Right atrium auricular region (tissue), 2 donors: ENCODE measurements around the gene ZNF445. TPM values are rescaled to one million over a fixed set of nuclear protein-coding genes. Genes with fewer than 3 reads are reported as not detected.

Experiments used
- DNase-seq: peaks from one replicate; pipeline ENCODE4 v3.0.0-alpha.2; 2019; ENCODE audit warnings: low spot score
- H3K27ac ChIP-seq, 2 donors: fragments of 200-600 bp; sonication (generic); 1 replicate in 1 of 2; 2 replicates in 1 of 2; pipeline ENCODE4 v1.5.1; 2016 to 2019
- H3K27me3 ChIP-seq, 2 donors: fragments of 200-600 bp; sonication (generic); one replicate each; pipeline versions ENCODE4 v1.5.1 to v1.6.0; 2017 to 2019
- H3K36me3 ChIP-seq: fragments of 200-600 bp; sonication (generic); one replicate; pipeline ENCODE4 v1.5.1; 2016
- H3K4me1 ChIP-seq, 2 donors: fragments of 200-600 bp; sonication (generic); one replicate each; pipeline versions ENCODE4 v1.5.1 to v1.6.0; 2017 to 2019
- H3K4me3 ChIP-seq, 2 donors: fragments of 200-600 bp; sonication (generic); 1 replicate in 1 of 2; 2 replicates in 1 of 2; pipeline ENCODE4 v1.5.1; 2017 to 2019; ENCODE audit warnings: mild to moderate bottlenecking in 1 of 2, moderate library complexity in 1 of 2
- H3K9me3 ChIP-seq, 2 donors: fragments of 200-600 bp; sonication (generic); one replicate each; pipeline ENCODE4 v1.5.1; 2019
- CTCF ChIP-seq, 2 donors: fragments of 200-600 bp; sonication (generic); IDR thresholded peaks; one replicate each; pipeline ENCODE4 v1.5.1; 2019; ENCODE audit warnings: antibody characterized with exemption in 2 of 2
- total RNA-seq, 2 donors: library from RNA; depleted of rRNA; stranded (reverse); fragments of >200 nt; gene quantifications; one replicate each; pipeline ENCODE4 v1.1.0, GENCODE V29; 2016

Gene ZNF445
- total RNA-seq, 2 donors from 2014 or later = 5.1 to 5.9 TPM

DNA sequence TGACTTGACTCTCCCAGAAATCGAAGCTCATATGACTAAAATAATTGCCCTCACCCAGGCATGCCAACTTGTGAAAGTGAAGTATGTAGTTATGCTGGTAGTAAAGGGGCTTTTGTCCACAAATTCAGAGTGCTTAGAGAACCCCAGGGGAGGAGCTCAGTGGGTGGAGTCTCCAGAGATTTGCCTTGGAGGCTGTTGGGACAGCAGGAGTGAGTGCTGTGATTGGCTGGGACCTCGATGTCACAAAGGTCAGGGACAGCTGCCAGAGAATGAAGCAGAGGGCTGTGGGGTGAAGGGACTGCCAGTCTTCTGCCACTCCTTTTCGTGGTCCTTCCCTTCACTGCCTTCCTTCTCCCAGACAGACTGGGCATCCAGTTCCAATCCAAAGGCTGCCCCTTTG lies 49.8 kb downstream of the ZNF445 start:
- Histone ChIP-seq H3K27me3 (no peaks in the 10 kb centered on the region), H3K9me3 (no peaks in the 10 kb centered on the region), H3K4me1 (no peaks in the 10 kb centered on the region), H3K27ac (no peak overlapping the region), H3K4me3 (no peak overlapping the region), H3K36me3 (no peaks in the 10 kb centered on the region)
- TF ChIP-seq CTCF (IDR thresholded peaks at IDR 0.05) = no peak
- DNase-seq = no peak

- H3K27me3 ChIP-seq = no peaks in the 10 kb centered on the region
Observed at GRCh38 chr3:44424758-44425157, 52.7 kb downstream of the ZNF445 start.

GRCh38 chr3:44421280-44421679 lies 56.2 kb downstream of the ZNF445 start:
- Histone ChIP-seq H3K4me1 (no peaks in the 10 kb centered on the region), H3K36me3 (no peaks in the 10 kb centered on the region), H3K27ac (no peak overlapping the region), H3K9me3 (no peaks in the 10 kb centered on the region), H3K4me3 (no peak overlapping the region), H3K27me3 (no peaks in the 10 kb centered on the region)
- no peak for DNase-seq
- TF ChIP-seq CTCF (IDR thresholded peaks at IDR 0.05) = no peak

More at GRCh38 chr3:44424758-44425157, 52.7 kb downstream of the ZNF445 start:
- H3K36me3 ChIP-seq = no peaks in the 10 kb centered on the region
- no peak overlapping the region for H3K27ac ChIP-seq
- no peak for TF ChIP-seq CTCF (IDR thresholded peaks at IDR 0.05)
- no peak for DNase-seq
- H3K4me1 ChIP-seq = no peaks in the 10 kb centered on the region
- no peak overlapping the region for H3K4me3 ChIP-seq
- H3K9me3 ChIP-seq = no peaks in the 10 kb centered on the region

DNA sequence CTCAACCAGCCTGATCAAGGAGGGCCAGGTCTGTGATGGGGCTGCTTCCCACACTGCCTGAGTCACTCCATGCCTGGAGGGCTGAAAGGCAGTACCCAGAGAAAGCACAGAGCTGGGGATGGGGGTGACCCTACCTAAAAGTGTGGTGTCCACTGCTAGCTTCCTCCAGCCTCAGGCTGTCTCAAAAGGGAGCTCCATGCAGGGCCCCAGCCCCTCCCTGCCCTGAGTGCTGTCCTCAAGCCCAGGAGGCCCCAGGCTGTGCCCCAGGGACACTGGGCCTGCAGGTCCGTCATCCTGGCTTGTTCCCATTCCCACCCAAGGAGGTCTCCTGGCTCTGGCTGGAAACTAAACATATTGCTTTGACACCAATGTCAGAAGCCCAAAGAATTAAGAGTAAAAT lies 56.8 kb downstream of the ZNF445 start:
- TF ChIP-seq CTCF (IDR thresholded peaks at IDR 0.05) = no peak
- H3K27me3 ChIP-seq = no peaks in the 10 kb centered on the region
- DNase-seq = peak; percentile 47

GRCh38 chr3:44419923-44420650 lies 57.4 kb downstream of the ZNF445 start:
- Histone ChIP-seq H3K4me1 (no peaks in the 10 kb centered on the region), H3K27ac (no peak overlapping the region), H3K4me3 (no peak overlapping the region), H3K36me3 (no peaks in the 10 kb centered on the region), H3K27me3 (no peaks in the 10 kb centered on the region), H3K9me3 (no peaks in the 10 kb centered on the region)
- no peak for TF ChIP-seq CTCF (IDR thresholded peaks at IDR 0.05)
- DNase-seq = no peak

More for the DNA sequence above, 56.8 kb downstream of the ZNF445 start:
- Histone ChIP-seq H3K36me3 (no peaks in the 10 kb centered on the region), H3K4me1 (no peaks in the 10 kb centered on the region), H3K4me3 (no peak overlapping the region), H3K9me3 (no peaks in the 10 kb centered on the region), H3K27ac (no peak overlapping the region)
